HG03039 (cell line): ENCODE data around the gene CXXC1.
"Not testable (repeated sequence)": the region's sequence is repeated elsewhere in the genome, so short reads cannot be mapped to it uniquely, and the experiment has no call there.

Source experiments
- ATAC-seq: cut with Tn5 transposase; IDR thresholded peaks from one replicate; pipeline ENCODE4 v1.9.1; 2021; ENCODE audit warnings: mild to moderate bottlenecking, moderate library complexity; ENCODE audit not compliant: unreplicated experiment

Gene CXXC1

DNA sequence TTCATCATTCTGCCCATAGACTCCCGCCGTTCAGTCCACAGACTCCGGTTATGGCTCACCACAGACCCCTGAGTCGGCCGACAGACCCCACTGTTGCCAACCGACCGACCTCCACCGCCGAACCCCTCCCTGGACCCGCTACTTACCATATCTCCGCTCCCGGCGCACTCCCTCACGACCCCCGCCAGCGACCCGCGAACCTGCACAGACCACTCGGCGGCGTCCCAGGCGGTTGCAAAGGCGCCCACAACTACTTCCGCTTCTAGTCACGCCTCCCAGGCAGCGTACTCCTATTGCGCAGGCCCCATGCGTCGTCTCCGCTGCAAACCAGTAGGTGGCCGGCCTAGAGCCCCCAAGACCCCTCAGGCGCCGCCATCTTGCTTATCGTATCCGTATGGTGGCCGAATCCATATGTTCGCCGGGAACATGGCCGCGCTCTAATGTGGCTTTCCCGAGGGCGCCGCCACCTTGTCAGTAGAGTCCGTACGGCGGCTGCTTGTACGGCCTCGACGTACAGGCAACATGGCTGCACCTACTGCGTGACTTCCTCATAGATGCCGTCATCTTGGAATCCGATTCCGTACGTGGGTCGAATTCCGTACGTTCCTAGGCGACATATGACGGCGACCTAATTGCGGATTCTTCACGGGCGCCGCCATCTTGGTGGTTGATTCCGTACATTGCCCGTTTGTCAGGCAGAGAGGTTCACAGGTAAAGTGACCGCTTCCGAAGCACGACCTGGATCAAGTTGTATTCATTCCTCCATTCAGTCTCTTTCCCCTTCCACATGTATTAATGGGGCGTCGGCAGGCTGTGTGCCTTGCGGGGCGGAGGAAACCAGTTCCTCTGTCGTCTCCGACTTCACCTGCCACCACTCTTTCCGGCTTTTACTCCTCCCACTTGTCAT, at the start of gene CXXC1:
TSS of gene CXXC1 (minus strand) at position 252 of the 907 bp plus-strand sequence. CDS start at position 149, 103 bp downstream.
- ATAC-seq: peak; percentile 87

GRCh38 chr18:50334546-50335152, 47.2 kb upstream of the CXXC1 start:
- no peak for ATAC-seq

DNA sequence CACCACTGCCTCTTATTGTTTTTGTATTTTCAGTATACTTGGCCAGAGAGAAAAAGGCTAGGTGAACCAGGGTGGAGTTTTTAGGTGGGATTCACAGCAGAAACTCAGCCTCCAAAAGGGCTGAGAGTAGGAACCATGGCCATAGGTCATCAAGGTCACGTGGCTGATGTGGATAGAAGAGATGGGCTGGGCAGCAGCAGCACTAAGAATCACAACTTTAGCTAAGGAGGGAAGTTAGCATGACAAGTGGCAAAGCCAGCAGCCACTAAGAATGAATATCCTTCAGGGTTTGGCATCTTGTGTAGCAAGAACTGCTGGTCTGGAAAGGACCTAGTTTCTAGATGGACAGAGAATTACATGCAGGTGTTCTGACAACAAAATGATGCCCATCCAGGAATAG, 44.2 kb upstream of the CXXC1 start:
- no peak for ATAC-seq

- no peak for ATAC-seq
These were observed 42.7 kb upstream of the CXXC1 start for GRCh38 chr18:50330176-50330575.

DNA sequence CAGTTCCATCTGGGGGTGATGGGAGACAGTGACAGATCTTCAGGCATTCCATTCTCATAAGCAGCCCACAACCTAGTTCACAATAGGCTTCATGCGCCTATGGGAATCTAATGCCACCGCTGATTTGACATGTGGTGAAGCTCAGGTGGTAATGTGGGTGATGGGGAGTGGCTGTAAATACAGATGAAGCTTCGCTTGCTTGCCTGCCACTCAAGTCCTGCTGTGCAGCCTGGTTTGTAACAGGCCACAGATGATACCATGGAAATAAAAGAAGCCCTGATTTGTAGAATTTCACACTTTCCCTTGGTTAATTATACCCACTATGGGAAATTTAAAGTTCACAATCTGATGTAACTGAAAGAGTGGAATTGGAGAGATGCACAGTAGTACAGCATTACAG, 40.5 kb upstream of the CXXC1 start:
- no peak for ATAC-seq

DNA sequence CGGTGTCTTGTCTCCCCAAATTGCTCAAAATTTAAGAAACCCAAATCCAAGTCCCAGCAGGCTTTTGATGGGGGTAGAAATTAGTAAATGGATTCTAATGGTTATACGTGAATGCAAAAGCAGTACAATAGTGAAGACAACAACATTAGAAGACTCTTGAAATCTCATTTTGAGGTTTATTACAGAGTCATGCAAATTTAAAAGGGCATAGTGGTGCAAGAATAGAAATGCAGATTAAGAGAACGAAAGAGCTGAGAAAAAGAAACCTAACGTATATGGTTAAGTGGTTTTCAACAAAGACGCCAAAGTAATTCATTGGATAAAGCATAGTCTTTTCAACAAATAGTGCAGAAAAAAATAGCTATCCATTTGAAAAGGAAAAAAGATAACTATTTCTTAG, 33.2 kb upstream of the CXXC1 start:
- ATAC-seq: no peak

DNA sequence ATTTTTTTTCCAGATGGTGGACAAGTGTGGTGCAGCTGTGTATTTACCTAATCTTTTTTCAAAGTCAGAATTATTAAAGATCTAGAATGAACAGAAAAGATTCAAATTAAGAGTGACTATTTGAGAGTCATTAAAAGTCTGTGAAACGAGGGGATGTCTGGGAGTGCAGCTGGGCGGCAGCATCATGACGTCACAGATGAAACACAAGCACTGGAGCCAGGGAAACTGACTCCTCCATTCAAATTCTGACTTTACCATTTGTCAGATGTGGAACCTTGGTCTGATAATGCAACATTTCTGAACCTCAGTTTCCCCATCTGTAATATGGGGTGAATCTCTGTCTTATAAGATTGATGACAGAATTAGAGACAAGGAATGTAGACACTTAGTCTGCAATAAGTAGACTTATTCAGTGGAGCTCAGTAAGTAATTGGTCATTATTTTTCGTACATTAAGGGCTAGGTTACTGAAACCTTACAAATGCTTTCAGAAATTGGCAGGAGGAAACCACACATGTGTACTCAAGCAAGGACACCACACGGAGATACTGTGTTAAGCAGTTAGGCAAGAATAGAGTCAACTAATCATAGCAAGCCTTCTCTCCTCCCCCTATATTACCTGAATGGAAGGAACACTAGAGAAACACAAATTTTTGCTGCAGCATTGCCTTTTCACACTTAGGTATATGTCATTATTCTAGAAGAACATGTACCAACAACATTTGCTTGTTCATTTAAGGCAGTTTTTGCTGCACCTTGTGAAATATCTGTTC, 27.8 kb upstream of the CXXC1 start:
- ATAC-seq: peak; percentile 71

DNA sequence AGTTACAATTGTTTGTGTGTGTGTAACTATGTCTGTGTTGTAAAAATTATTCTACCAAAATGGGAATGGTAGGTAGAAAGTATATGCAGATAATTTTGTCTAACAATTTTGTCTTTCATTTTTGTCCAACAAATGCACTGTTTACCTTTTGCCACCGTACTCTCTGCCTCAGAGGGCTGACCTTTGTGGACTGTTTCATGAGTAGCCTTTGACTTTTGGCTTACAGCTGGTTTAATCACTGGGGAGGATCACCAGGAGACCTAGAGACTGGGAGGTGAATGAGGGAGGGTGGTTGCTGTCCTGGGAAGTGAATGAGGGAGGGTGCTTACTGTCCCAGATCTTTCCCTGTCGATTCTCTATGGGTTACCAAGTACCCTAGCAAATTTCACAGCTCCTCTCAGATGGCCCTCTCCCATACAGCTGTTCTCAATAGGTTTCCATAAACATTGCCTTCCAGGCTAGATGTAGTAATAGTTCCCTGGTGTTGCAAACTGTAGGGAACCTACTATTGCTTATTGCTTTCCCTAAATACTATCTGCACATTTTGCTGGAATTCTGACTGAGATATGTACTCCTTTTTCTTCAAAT, 26.5 kb upstream of the CXXC1 start:
- ATAC-seq: no peak

- ATAC-seq: no peak
These were observed 25.6 kb upstream of the CXXC1 start for GRCh38 chr18:50313031-50313607.

DNA sequence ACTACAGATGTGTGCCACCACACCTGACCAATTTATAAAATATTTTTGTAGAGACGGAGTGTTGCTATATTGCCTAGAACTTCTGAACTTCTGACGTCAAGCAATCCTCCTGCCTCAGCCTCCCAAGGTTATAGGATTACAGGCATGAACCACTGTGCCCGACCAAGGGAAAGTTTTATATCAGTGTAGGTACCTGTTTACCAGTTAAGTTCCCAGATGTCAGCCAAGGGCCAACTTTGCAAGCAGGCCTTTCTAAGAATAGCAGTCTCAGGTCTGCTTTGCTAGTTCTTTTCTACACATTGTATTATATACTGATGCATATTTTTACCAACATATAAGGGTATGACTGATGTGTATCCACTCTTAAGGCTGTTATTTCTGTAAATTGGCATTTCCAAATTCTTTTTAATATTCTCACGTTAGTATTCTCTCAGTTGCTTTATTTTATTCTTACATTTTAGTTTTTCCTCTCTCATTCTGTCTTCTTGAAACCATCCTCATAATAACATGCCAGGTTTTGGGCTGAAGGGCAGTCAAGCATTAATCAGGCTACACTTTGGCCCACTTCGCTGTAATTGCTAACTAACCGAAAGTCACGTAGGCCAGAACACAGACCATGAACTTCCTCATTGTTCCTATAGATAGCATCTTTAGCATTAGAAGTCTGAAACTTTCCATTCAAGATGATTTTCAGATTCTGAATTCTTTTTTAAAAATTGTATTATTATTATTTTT, 25.0 kb upstream of the CXXC1 start:
- peak; percentile 61 for ATAC-seq

DNA sequence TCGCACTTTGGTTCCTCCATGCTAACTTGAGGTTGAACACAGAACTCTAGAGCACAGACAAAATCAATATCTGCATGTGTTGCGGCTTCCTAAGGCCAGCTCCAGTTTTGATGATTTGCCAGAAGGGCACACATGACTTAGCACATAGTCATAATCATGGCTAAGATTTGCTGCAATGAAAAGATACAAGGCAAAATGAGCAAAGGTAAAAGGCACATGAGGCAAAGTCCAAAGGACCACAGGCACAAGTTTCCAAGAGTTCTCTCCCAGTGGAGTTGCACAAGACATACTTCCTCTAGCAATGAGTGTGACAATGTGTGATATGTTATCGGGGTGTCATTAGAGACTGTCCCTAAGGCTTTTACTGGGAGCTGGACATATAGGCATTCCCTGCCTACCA, 24.2 kb upstream of the CXXC1 start:
- no peak for ATAC-seq

DNA sequence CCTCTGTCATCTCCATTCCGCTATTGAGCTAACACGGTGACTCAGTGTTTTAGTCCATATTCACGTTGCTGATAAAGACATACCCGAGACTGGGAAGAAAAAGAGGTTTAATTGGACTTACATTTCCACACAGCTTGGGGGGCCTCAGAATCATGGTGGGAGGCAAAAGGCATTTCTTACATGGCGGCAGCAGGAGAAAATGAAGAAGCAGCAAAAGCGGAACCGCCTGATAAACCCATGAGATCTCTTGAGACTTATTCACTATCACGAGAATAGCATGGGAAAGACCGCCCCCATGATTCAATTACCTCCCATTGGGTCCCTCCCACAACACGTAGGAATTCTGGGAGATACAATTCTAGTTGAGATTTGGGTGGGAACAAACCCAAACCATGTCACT, 22.6 kb upstream of the CXXC1 start:
- no peak for ATAC-seq

GRCh38 chr18:50308851-50309250, 21.4 kb upstream of the CXXC1 start:
- ATAC-seq: not testable (repeated sequence)

- ATAC-seq: peak; percentile 94
These were observed 20.4 kb upstream of the CXXC1 start for GRCh38 chr18:50307738-50308470.

GRCh38 chr18:50307400-50307737, 19.9 kb upstream of the CXXC1 start:
- no peak for ATAC-seq

- ATAC-seq: no peak
These were observed 19.5 kb upstream of the CXXC1 start for GRCh38 chr18:50306944-50307343.

DNA sequence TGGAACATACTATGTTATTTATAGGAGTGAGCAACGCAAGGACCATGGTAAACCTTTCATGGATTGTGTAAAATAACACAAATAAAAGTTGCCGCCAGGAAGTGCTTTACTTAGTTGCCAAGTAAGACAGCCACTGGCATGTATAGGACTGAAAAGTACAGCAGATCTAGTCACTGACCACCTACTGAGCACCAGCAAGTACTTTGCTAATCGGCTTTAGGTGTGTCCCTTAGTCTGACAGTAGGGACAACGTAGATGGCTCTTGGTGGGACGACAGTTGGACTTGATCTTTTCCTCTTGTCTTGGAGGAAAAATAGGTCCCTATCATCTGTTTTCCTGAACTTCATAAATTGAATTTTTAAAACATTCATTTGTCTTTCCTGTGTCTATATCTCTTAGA, 13.6 kb upstream of the CXXC1 start:
- no peak for ATAC-seq

- no peak for ATAC-seq
These were observed 12.3 kb upstream of the CXXC1 start for GRCh38 chr18:50299626-50300388.
